Eye (tissue), 1 donor: ENCODE results near the gene FHAD1.

Source experiments
- DNase-seq: peaks from one replicate; pipeline ENCODE4 v3.0.0-alpha.2; 2015

Gene FHAD1

DNA sequence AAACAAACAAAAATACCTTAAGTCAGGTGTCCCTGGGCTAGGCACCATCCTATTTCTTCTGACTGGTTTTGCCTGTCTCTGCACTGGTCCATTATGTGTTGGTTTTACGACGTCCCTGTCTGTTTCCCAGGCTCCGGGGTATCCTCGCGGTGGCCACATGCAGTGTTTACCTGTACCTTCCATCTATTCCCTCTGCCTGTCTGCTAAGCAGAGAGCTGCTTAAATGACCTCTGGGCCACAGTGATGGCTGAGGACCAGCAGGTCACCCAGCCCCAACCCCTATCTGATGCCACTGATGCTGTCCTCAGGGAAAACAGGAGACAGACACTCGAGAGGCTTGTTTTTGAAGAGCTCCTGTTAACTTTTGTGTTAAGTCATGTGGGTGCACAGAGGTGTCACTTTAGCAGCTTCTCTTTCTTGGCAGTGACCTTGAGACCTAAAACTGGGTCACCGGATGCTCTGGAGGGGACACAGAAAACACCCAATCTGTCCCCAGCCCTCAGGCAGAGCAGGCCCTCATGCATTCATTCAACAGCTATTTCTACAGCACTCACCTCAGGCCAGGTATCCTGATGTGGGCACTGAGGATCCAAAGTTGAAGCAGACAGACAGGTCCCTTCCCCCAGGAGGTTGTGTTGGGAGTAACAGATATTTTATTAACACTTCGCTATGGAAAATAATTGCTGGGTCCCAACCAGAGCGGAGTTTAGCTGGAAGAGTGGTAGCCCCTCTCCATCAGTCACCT, 158.3 kb downstream of the FHAD1 start:
- DNase-seq, result no peak

DNA sequence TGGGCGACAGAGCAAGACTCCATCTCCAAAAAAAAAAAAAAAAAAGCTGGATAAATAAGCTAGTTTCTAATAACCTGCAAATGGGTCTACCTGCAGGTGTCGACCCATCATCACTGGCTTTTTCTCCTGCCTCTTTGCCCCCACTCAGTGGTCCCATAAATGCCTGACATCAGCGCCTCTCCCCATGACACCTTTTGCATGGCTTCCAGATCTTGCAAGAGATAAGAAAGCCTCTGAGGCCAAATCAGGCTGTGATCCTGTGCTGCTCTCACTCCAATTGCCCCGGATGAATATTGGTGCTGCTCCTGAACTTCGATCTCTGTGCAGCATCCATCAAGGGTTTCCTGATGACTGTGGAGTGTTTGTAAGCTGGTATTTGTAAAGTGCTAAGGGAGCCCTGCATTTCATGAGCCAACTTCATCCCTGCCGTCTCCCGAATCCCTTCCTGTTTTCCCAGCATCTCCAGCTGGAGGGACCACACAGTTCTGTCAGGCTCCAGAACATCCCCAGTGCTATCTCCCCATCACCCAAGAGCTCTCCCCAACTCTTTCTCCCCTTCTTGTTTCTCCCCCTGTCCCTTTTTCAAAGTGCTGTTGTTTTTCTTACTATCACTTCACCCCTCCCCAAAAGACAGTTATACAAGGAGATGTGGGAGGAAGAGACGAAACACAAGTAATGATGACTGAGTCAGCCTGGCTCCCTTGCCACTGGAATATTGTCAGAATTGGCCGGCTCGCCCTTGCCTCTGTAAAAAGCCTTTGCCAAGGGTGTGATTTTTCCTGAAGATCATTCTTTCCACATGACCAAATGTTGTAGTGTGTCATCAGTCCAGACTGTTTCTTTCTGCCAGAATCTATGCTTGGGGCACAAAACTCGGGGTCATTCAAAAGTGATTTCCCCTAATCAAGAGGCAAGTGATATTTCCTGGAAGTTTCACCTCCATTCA, 159.9 kb downstream of the FHAD1 start:
- no peak for DNase-seq

DNA sequence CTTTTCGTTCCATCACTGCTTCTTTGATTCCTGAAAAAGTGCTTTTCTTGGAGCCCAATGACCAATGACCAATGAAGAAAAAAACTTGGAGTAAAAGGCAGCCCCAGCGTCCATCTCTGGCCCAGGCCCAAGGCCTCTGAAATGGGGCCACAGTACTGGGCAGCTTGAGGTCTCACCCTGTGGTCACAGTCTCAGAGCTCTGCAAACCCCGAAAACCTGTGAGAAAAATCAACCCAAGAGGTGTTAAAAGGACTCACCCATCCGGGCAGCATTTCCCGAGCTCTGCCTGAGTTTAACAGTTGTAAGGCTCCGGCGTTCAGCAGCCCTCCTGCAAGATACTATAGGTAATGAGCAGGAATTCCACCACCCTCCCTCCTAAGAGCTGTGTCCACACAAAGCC, 160.6 kb downstream of the FHAD1 start:
- DNase-seq, result no peak

DNA sequence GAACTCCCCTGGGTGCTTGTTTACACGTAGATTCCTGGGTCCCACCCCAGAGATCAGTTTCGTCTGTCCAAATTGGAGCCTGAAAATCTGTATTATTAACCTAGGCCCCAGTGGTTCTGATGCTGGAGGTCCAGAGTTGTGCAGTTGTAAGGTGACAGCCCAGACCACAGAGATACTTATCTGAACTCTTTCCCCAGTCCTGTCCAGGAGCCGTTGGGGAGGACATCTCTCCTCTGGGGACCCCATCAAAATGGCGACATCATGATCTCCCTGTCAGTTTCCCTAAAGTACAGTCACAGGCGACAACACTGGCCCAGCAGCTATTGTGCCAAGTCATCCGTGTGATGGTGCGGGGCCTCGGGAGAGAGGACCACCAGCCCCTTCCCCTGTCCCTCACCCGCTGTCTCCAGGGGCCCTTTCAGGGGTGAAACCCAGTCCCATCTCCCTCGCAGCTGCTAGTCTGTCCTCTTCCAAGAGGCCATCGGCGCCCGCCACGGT, 161.9 kb downstream of the FHAD1 start:
- DNase-seq, result no peak

DNA sequence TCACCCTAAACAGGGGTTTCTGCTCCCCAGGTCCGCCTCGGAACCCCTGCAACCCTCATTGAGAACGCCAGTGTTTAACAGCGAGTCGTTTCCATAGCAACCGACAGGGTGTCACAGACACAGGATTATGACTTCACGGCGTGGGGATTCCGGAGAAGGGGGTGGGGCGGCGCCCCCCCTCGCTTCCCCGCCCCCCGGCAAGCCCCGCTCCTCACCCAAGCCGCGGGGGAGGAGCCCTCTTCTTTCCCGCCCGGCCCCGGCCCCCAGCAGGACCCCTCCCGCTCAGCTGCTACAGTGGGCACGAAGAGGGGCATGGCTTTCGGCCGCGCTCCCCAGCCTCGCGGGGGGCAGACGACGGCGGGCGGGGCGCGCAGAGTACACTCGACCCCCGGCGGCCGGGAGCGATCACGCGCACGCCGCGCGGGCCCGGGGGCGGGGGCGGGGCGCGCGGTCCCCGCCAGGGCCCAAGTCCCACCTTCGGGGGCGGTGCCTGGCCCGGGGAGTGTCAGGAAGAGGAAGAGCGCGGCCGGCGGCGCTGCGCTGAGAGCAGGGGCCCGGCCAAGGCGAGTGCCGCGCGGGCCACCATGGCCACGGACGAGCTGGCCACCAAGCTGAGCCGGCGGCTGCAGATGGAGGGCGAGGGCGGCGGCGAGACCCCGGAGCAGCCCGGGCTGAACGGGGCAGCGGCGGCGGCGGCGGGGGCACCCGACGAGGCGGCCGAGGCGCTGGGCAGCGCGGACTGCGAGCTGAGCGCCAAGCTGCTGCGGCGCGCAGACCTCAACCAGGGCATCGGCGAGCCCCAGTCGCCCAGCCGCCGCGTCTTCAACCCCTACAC, 162.6 kb downstream of the FHAD1 start, which contains the start of gene EFHD2:
Gene EFHD2 (plus strand): TSS at position 501 of the 835 bp plus-strand sequence. CDS start 84 bp downstream, at position 585.
- peak; percentile 97 for DNase-seq

DNA sequence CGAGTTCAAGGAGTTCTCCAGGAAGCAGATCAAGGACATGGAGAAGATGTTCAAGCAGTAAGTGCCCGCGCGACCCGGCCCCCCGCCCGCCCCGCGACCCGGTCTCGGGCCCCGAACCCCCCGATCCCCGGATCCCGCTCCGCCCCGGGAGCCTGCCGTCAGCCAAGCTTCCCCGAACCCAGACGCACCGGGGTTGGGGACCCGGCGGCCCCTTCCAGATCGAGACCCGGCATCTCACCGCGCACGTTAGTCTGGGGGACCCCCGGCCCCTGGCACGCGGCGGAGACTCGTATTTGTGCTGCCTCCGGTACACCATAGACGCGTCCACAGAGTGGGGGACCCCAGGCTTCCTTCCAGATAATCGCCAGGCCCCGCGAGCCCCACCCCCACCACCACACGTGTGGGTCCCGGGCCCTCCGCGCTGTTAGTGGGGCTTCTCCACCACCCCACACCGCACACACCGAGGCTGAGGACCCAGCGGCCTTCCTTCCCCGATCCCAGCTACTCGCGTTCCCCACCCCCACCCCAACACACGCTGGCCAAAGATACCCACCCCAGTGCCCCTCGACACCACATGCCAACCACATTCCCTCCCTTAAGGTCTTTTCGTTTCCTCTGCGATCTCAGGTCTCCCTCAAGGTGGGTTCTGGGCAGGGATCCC, 163.3 kb downstream of the FHAD1 start:
- peak; percentile 51 for DNase-seq

DNA sequence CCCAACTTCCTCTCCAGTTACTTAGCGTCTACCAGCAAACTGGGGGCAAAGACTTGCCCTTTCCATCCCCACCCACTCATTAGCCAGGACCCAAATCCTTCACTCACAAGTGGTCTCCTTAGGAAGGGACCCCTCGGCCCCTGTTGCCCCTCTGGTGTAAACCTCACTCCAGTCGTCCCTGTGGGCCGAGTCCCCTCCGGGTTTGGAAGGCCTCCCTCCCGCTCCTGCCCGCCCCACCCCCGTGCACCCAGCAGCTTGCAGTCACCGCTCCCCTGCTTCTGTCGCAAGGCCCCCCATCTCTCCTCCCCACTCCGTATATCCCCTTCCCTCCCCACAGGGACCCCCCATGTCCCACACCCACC, 163.8 kb downstream of the FHAD1 start:
- no peak for DNase-seq

DNA sequence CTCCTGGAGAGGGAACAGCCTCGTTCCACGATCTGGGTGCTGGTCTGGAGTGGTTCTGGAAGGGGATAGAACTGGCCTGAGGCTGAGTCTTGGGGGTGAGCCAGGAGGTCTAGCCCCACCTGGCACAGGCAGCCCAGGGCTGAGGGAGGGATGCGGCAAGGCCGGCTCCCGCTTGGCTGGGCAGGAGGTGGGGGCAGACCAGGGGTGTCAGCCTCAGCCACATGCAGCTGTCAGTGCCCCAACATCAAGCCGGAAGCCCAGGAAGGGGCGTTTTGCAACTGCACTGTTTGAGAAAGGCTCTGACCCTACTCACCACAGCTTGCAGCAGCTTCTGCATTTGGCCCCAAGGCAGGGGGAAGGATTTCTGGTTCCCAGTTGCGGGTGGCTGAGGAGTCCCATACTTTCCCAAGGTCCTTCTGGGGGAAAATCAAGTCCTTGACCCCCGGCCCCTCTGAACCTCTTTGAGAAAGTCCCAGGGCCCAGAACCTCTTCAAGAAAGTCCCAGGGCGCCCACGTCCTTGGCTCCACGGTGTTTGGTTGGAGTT, 164.6 kb downstream of the FHAD1 start:
- DNase-seq, result no peak

DNA sequence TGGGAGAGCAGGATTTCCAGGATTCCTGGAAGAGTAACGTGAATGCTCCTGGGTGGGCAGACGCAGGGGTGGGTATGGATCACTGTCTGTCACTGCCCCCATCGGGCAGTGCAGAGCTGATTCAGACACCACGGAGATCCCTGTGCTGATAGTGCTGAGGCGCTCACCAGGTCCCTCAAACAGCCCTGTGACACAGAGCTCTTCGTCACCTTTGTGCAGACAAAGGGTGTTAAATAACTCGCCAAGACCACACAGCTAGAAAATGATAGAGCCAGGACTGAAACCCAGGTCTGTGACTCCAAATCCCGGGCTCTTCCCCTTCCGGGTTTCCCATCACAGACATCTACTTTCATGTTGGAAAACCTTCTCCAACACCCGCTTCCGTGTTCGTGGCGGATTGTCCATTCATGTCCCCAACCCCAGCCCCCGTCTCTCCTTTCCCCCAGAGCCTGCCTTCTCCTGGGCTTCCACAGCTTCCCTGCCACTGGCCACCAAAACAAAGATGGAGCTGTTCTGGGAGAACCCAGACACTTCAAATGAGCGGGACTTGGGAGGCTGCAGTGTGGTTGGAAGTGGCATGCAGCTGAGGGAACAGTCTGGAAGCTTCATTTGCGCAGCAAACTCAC, 165.3 kb downstream of the FHAD1 start:
- no peak for DNase-seq

DNA sequence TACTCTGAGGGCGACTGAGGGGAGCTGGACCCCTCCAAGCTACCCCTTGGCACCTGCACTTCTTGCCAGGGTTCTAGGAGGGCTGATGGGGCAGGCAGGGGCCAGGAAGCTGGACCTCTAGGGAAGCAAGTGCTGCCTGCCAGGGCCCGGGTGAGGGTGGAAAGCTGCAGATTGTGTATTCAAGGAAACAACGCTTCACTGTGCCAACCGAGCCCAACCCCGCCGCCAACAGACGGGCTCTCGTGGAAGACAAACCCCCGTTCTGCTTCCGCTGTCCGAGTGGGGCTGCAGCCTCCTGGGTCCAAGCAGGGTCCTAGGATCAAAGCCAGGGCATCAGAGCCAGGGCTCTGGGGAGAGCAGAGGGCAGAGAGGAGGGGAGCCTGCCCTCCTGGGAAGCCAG, 165.8 kb downstream of the FHAD1 start:
- no peak for DNase-seq

DNA sequence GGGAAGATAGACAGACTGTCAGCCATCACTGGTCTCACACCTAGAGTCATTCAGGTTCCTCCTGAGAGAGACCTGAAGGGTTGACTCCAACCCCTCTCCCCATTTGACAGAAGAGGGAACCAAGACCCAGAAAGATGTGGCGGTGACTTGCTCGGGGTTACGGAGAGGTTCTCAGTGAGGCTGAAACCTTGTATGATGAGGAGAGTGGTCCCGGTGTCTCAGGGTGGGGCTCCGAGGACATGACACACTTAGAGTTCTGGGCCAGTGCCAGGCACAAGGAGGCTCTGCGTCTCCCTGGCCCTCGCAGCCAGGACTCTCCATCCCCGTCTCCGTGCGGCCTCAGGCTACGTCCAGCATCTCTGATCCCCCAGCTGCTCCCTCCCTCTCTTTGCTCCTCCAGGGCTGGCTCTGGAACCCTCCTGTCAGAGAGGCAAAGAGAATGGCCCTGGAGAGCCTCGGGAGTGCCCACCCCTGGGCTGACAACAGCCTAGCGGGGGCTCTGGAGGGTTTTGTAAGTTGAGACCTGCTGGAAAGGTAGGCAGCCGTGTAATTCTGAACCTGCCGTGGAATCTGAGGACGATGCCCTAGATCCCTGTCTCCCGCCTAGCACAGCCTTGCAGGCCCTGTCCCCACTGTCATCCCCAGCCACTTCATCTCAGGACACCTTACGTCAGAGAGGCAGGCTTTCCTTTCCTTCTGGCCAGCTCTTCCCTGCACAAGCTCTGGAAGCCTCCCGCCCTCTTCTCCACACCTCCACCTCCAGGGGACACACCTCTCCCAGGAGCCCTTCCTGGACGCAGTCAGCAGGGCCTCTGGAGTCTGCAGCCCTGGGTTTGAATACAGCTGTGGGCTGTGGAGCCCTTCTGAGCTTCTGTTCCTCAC, 166.8 kb downstream of the FHAD1 start:
- DNase-seq, result no peak

DNA sequence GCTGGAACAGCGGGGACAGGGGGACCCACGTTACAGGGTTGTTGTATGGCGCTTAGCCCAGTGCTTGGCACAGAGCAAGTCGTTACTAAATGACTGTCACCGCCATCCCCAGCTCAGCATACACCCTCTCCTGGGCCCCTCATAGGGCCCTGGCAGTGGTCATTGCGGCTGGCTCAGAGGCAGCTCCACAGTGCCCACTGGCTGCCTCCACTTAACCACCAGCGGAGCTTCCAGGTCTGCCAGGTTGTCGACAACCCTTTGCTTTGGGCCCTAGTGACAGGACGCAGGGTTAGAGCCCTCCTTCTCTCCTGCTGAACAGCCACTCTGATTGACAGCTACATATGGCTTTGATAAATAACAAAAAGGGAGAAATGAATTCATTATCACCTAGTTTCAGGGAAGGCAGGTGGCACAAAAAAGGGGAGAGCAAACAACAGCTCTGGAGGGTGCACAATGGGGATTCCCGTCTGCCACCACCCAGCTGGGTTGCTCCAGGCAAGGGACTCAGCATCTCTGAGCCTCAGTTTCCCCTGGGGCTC, 167.5 kb downstream of the FHAD1 start:
- DNase-seq, result no peak

DNA sequence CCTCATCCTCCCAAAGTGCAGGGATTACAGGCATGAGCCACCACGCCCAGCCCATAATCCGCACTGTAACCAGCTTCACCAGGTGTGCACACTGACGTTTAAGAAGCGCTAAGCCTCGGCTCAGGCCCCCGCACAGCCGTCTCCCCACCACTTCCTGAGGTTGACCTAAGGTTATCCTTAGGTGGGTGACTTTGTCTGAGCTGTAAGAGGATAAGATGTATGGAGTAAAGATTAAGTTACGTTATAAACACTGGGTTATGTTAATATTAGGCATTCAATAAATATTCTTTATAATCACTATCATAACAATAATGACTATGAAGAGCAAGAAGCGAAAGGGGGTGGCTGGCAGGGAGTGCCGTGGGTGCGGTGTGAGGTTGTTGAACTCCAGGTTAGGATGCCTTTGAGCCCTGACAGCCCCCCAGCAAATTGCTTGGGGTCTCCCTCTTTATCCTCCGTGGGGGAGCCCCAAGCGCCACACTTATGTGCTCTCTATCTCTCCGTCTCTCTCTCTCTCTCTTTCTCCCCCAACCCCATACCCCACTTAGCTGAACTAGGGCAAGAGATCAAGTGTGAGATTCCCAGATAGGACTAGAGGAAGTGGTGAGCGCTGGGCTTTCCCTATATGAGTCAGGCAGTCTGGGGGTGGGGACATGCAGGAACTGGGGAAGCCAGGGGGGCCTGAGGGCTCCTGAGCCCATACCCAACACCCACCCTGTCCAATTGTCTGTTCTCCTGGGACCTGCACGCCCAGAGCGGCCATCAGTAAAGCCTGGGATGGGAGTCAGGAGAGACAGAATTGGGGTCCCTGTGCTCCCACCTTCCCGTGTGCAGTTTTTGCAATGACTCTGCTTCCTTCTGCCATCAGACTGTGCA, 170.3 kb downstream of the FHAD1 start:
- no peak for DNase-seq

DNA sequence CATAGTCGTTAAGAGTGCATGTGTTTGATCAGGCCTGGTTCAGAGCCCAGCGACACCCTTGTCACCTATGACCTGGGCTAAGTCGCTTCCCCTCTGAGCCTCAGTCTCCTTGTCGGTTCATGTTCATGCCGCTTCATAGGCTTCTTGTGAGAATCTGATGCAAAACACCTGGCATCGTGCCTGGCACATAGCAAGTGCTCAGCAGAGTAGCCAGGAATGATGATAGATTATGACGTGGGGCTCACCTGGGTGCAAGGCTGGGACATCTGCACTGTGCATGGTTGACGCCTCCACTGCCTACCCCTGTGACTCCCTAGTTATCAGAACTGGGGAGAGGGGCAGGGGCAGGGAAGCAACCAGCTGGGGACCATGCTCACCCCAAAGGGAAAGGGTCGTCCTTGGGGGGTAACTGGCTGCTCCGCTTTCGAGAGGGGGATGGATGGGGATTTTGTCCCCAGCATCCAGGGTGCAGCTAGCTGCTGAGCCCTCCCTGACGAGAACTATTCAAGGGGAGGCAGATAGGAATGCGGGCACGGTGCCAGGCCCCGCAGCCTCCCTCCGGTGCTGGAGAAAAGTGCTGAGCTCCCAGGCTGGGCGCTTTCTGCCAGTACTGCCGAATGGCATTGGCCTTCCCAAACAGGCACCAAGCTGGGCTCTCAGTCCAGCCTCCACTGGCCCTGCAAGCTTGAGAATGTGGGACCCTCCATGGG, 171.9 kb downstream of the FHAD1 start:
- DNase-seq, result no peak

DNA sequence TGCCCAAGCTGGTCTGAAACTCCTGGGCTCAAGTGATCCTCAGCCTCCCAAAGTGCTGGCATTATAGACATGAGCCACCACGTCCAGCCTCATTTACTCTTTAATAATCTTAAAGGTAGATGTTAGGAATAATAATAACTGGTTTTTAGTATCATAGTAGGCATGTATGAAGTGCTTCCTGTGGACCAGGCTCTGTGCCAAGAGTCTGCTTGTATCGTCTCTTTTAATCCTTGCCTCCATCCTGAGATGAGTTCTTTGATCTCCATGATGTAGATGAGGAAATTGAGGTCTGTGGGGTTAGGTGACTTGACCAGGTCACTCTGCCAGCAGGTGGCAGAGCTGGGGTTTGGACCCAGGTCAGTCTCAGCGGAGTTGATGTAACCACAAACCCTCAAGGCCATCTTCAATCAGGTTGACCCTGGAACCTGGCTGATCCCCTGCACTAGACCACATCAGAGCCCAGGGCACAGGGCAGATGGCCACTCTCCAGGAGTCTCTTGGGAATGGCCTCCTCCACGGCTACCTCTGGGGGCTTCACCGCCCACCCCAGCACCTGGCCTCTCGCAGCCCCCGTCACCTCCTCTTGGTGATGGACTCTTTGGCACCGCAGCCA, 173.9 kb downstream of the FHAD1 start:
- no peak for DNase-seq

DNA sequence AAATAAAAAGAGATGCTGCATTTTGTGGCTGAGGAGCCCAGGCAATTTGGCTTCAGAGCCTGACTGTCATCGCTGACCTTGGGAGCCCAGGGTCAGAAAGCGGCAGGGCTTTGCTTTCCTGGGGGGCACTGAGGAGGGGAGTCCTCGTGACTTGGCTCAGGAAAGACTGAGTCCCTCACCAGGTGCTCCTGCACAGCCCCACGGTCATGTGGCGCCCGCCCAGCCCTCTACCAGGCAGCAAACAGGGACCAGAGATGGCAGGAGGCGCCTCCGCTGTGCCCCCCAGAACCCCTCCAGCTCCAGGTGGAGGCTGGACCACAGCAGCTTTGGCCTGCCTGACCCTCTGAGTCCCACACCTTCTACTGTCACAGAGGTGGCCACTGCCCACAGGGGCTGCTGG, 175.8 kb downstream of the FHAD1 start:
- DNase-seq, result no peak

DNA sequence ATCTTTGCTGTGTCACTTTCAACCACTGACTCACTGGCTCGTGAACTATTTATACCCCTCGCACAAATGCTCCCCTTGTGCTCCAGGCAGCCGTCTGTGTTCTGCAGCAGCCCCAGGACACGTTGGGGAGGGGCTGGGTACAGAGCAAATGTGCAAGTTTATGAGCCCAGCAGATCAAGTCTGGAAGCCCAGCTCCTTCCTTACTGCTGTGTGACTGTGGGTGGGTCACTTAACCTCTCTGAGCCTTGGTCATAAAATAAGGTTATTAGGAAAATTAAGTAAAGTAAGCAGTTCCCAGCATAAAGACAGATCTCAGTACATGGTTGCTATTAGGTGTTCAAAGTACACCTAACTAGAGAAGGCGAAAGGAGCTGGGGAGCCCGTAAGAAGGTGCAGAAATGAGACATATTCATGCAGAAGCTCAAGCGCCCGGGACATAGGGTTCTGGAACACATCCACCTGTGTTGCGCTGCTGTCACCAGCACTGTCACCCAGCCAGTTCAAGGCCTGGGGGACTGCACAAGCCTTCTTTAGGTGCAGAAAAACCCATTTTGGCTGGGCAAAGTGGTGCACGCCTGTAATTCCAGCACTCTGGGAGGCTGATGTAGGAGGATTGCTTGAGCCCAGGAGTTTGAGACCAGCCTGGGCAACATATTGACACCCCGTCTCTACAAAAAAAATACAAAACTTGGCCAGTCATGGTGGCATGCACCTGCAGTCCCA, 176.5 kb downstream of the FHAD1 start:
- no peak for DNase-seq
